ENCODE measurements around the gene AZGP1. TPM values are rescaled to one million over a fixed set of nuclear protein-coding genes. Genes with fewer than 3 reads are reported as not detected.

AZGP1 gene
- total RNA-seq, 3 donors from 2014 or later (not counting 1 experiment from before 2014, with no cell fraction given), result not detected

DNA sequence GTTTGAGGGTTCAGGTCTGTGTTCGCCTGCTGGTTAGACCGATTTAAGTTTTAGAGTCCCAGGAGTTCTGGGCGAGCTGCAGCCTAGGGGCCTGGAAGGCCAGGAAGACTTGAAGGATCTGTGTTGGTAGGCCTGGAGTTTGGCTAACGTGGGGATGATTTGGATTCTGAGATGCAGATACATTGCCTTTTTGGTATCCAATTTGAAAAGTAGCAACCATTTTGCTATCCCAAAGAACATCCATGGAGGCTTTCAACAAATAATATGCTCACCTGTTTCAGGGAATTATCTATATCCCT lies 56.1 kb downstream of the AZGP1 start:
- Mint-ChIP-seq H3K27ac (peak overlapping the region; percentile 91 to 95), H3K36me3 (no peaks in the 10 kb centered on the region), H3K4me3 (peak overlapping the region; percentile 91), H3K9me3 (no peaks in the 10 kb centered on the region), H3K27me3 (ENCODE audit: low read depth in 2 of 2) (peaks cover under 1 to 2% of the 10 kb centered on the region in 2 donors), H3K4me1 (peaks cover 31 to 51% of the 10 kb centered on the region in 2 donors)
- H3K27me3 ChIP-seq (ENCODE audit: control insufficient read depth, insufficient read depth, low read length), result no peaks in the 10 kb centered on the region
- TF ChIP-seq, protein P1, sequence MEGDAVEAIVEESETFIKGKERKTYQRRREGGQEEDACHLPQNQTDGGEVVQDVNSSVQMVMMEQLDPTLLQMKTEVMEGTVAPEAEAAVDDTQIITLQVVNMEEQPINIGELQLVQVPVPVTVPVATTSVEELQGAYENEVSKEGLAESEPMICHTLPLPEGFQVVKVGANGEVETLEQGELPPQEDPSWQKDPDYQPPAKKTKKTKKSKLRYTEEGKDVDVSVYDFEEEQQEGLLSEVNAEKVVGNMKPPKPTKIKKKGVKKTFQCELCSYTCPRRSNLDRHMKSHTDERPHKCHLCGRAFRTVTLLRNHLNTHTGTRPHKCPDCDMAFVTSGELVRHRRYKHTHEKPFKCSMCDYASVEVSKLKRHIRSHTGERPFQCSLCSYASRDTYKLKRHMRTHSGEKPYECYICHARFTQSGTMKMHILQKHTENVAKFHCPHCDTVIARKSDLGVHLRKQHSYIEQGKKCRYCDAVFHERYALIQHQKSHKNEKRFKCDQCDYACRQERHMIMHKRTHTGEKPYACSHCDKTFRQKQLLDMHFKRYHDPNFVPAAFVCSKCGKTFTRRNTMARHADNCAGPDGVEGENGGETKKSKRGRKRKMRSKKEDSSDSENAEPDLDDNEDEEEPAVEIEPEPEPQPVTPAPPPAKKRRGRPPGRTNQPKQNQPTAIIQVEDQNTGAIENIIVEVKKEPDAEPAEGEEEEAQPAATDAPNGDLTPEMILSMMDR (IDR thresholded peaks at IDR 0.05), result no peak
- no peaks in the 10 kb centered on the region for H3K9me3 ChIP-seq (ENCODE audit: control insufficient read depth, insufficient read depth, low read length)
- H3K4me3 ChIP-seq (ENCODE audit: low read length), result peak overlapping the region; percentile 63
- 30% methylated on average over 4 of the region's 4 CpGs for WGBS (ENCODE audit: insufficient coverage)
- intact Hi-C loops (cut with micrococcal nuclease), result loop anchor here (10.0 kb wide), 1 partner anchor 135 kb away; no protein-coding TSS in a partner anchor
- H3K27ac ChIP-seq (ENCODE audit: low read length), result peak overlapping the region; percentile 90
- DNase-seq (no peak), ATAC-seq (no peak)
- H3K36me3 ChIP-seq (ENCODE audit: control insufficient read depth, insufficient read depth, low read length), result peaks cover 8% of the 10 kb centered on the region
- peaks cover 23% of the 10 kb centered on the region for H3K4me1 ChIP-seq (ENCODE audit: control insufficient read depth, insufficient read depth, low read length)

GRCh38 chr7:99918959-99919813 lies 56.6 kb downstream of the AZGP1 start, which contains the start of gene TRIM4:
TRIM4 (minus strand) TSS chr7:99919530; CDS start chr7:99919401, 129 bp downstream.
- TF ChIP-seq, protein P1 (IDR thresholded peaks at IDR 0.05), result no peak
- Mint-ChIP-seq H3K4me1 (peaks cover 36 to 57% of the 10 kb centered on the region in 2 donors), H3K4me3 (peak within 1 kb of the TSS; percentile 91), H3K9me3 (no peaks in the 10 kb centered on the region), H3K27ac (peak within 1 kb of the TSS; percentile 91 to 95), H3K36me3 (no peaks in the 10 kb centered on the region), H3K27me3 (ENCODE audit: low read depth in 2 of 2) (no peaks in the 10 kb centered on the region)
- Histone ChIP-seq H3K9me3 (ENCODE audit: control insufficient read depth, insufficient read depth, low read length) (no peaks in the 10 kb centered on the region), H3K27ac (ENCODE audit: low read length) (peak within 1 kb of the TSS; percentile 90), H3K27me3 (ENCODE audit: control insufficient read depth, insufficient read depth, low read length) (no peaks in the 10 kb centered on the region), H3K4me1 (ENCODE audit: control insufficient read depth, insufficient read depth, low read length) (peaks cover 23% of the 10 kb centered on the region), H3K36me3 (ENCODE audit: control insufficient read depth, insufficient read depth, low read length) (peaks cover 8% of the 10 kb centered on the region), H3K4me3 (ENCODE audit: low read length) (peak within 1 kb of the TSS; percentile 63)
- intact Hi-C loops (cut with micrococcal nuclease), result loop anchor here (10.0 kb wide), 1 partner anchor 136 kb away; no protein-coding TSS in a partner anchor
- WGBS (ENCODE audit: insufficient coverage), result 2% methylated on average over 81 of the region's 81 CpGs
- peak; percentile 82 to 94 for DNase-seq
- peak; percentile 95 to 98 (median 96) for ATAC-seq

Other genes starting within 250 kb of the AZGP1 start
- gene CYP3A7, start 240.8 kb downstream of the AZGP1 start, total RNA-seq, result not detected
- gene CYP3A4, start 191.8 kb downstream of the AZGP1 start, total RNA-seq, result not detected
- not detected for gene CYP3A43, start 148.0 kb downstream of the AZGP1 start, total RNA-seq
- not detected for gene OR2AE1, start 99.0 kb downstream of the AZGP1 start, total RNA-seq
- gene TRIM4, start 56.5 kb downstream of the AZGP1 start, total RNA-seq, result 10 to 100 TPM; 16.8 to 28.1 (median 22.4) TPM
- gene GJC3, start 46.4 kb downstream of the AZGP1 start, total RNA-seq, result not detected
- gene ZKSCAN1, start 39.6 kb upstream of the AZGP1 start, total RNA-seq, result 10 to 100 TPM; 57.6 to 62.5 (median 60.8) TPM
- gene ZSCAN21, start 73.7 kb upstream of the AZGP1 start, total RNA-seq, result 1 to 10 TPM; 6.2 to 8.9 (median 7.2) TPM
- gene ZNF3, start 105.7 kb upstream of the AZGP1 start, total RNA-seq, result 10 to 100 TPM; 37.8 to 51.6 (median 49.0) TPM
- 10 to 100 TPM; 79.0 to 94.6 (median 84.4) TPM for gene COPS6, start 112.9 kb upstream of the AZGP1 start, total RNA-seq
- gene MCM7, start 125.4 kb upstream of the AZGP1 start, total RNA-seq, result 100 to 1,000 TPM; 112 to 214 (median 137) TPM
- 10 to 100 TPM in 2 of 3 donors, 1 to 10 TPM in 1; 8.4 to 12.8 (median 12.7) TPM for gene AP4M1, start 125.6 kb upstream of the AZGP1 start, total RNA-seq
- gene TAF6, start 143.3 kb upstream of the AZGP1 start, total RNA-seq, result 10 to 100 TPM; 42.2 to 56.8 (median 47.9) TPM
- gene CNPY4, start 143.6 kb upstream of the AZGP1 start, total RNA-seq, result 10 to 100 TPM; 19.1 to 25.8 (median 23.9) TPM
- gene MBLAC1, start 150.9 kb upstream of the AZGP1 start, total RNA-seq, result 1 to 10 TPM; 2.8 to 4.3 (median 4.1) TPM
- 100 to 1,000 TPM; 148 to 161 (median 156) TPM for gene LAMTOR4, start 172.9 kb upstream of the AZGP1 start, total RNA-seq
- 10 to 100 TPM; 55.1 to 59.2 (median 56.5) TPM for gene TRAPPC14, start 182.7 kb upstream of the AZGP1 start, total RNA-seq
- under 1 TPM; 0.78 to 0.95 (median 0.78) TPM for gene GAL3ST4, start 192.6 kb upstream of the AZGP1 start, total RNA-seq
- 1 to 10 TPM; 1.9 to 2.4 (median 2.3) TPM for gene GPC2, start 201.3 kb upstream of the AZGP1 start, total RNA-seq
- gene STAG3, start 201.9 kb upstream of the AZGP1 start, total RNA-seq, result 1 to 10 TPM; 5.0 to 5.6 (median 5.5) TPM
- gene PVRIG, start 243.9 kb upstream of the AZGP1 start, total RNA-seq, result 10 to 100 TPM; 45.6 to 84.1 (median 52.9) TPM

All from natural killer cell (primary cell).